Neutrophil (primary cell): ENCODE data around the gene PTPN21.

Source experiments
- H3K27ac ChIP-seq: fragments of 200-600 bp; sonication (generic); 2 replicates; pipeline ENCODE4 v1.5.1; 2016; ENCODE audit warnings: mild to moderate bottlenecking, moderate library complexity
- H3K27me3 ChIP-seq: fragments of 200-600 bp; sonication (generic); 2 replicates; pipeline ENCODE4 v1.6.0; 2016; ENCODE audit warnings: mild to moderate bottlenecking
- H3K36me3 ChIP-seq: fragments of 200-600 bp; sonication (generic); 2 replicates; pipeline ENCODE4 v1.5.1; 2017
- H3K4me1 ChIP-seq, 2 experiments: fragments of 200-600 bp in 1 of 2; sonication (generic) in 1 of 2; 1 replicate in 1 of 2; 2 replicates in 1 of 2; pipeline versions ENCODE4 v1.5.1 to v1.6.1; 2013 to 2016; ENCODE audit warnings: low read depth in 1 of 2, low read length in 1 of 2, mild to moderate bottlenecking in 1 of 2, moderate library complexity in 1 of 2; ENCODE audit not compliant: control insufficient read depth in 1 of 2, insufficient read depth in 1 of 2
- H3K4me3 ChIP-seq, 2 experiments: fragments of 200-600 bp in 1 of 2; sonication (generic) in 1 of 2; 1 replicate in 1 of 2; 2 replicates in 1 of 2; pipeline ENCODE4 v1.5.1; 2013 to 2016; ENCODE audit warnings: low read depth in 1 of 2, low read length in 1 of 2, mild to moderate bottlenecking in 1 of 2, moderate library complexity in 1 of 2
- H3K9me3 ChIP-seq: fragments of 200-600 bp; sonication (generic); 2 replicates; pipeline ENCODE4 v1.5.1; 2016
- CTCF ChIP-seq: fragments of 200-600 bp; sonication (generic); IDR thresholded peaks from 2 replicates; pipeline ENCODE4 v1.5.1; 2016; ENCODE audit warnings: antibody characterized with exemption

PTPN21 gene

GRCh38 chr14:88477513-88478250, 77.1 kb downstream of the PTPN21 start:
- no peak overlapping the region for H3K27ac ChIP-seq
- no peaks in the 10 kb centered on the region for H3K36me3 ChIP-seq
- no peaks in the 10 kb centered on the region for H3K27me3 ChIP-seq
- H3K4me3 ChIP-seq, result no peak overlapping the region
- no peak for TF ChIP-seq CTCF
- H3K4me1 ChIP-seq, result no peaks in the 10 kb centered on the region
- H3K9me3 ChIP-seq, result no peaks in the 10 kb centered on the region

GRCh38 chr14:88476825-88477224, 78.0 kb downstream of the PTPN21 start:
- no peak for TF ChIP-seq CTCF
- H3K27me3 ChIP-seq, result no peaks in the 10 kb centered on the region
- no peak overlapping the region for H3K27ac ChIP-seq
- no peaks in the 10 kb centered on the region for H3K9me3 ChIP-seq
- no peaks in the 10 kb centered on the region for H3K36me3 ChIP-seq
- no peak overlapping the region for H3K4me3 ChIP-seq
- no peaks in the 10 kb centered on the region for H3K4me1 ChIP-seq

GRCh38 chr14:88476214-88476774, 78.5 kb downstream of the PTPN21 start:
- no peak overlapping the region for H3K27ac ChIP-seq
- H3K36me3 ChIP-seq, result no peaks in the 10 kb centered on the region
- no peak overlapping the region for H3K4me3 ChIP-seq
- H3K4me1 ChIP-seq, result no peaks in the 10 kb centered on the region
- TF ChIP-seq CTCF, result no peak
- no peaks in the 10 kb centered on the region for H3K27me3 ChIP-seq
- no peaks in the 10 kb centered on the region for H3K9me3 ChIP-seq

GRCh38 chr14:88473791-88474190, 81.0 kb downstream of the PTPN21 start:
- no peak for TF ChIP-seq CTCF
- Histone ChIP-seq H3K4me1 (no peaks in the 10 kb centered on the region), H3K4me3 (no peak overlapping the region), H3K9me3 (no peaks in the 10 kb centered on the region), H3K27ac (no peak overlapping the region), H3K36me3 (no peaks in the 10 kb centered on the region), H3K27me3 (no peaks in the 10 kb centered on the region)

GRCh38 chr14:88470542-88471440, 84.0 kb downstream of the PTPN21 start:
- Histone ChIP-seq H3K27ac (no peak overlapping the region), H3K27me3 (no peaks in the 10 kb centered on the region), H3K4me3 (no peak overlapping the region), H3K4me1 (no peaks in the 10 kb centered on the region), H3K9me3 (no peaks in the 10 kb centered on the region), H3K36me3 (no peaks in the 10 kb centered on the region)
- no peak for TF ChIP-seq CTCF
